Activated B cell treated with CpG ODN at 0.5 μM for 24 hours (primary cell): ENCODE results near the gene MSX1. TPM values are rescaled to one million over a fixed set of nuclear protein-coding genes. Genes with fewer than 3 reads are reported as not detected.

Source experiments
- ATAC-seq: fragments of 200-7000 bp; cut with Tn5 transposase; one replicate; pipeline ENCODE4 v1.10.0; 2021; ENCODE audit warnings: low read depth, mild to moderate bottlenecking, moderate library complexity
- CTCF ChIA-PET: fragments of 350-600 bp; sonication (Branson Sonifier 250); formaldehyde crosslinking; loops from one replicate; lab custom pipeline; 2021; ENCODE audit warnings: antibody characterized with exemption; lab: Charles Lee
- POLR2A ChIA-PET: fragments of 350-600 bp; sonication (Branson Sonifier 250); formaldehyde crosslinking; loops from one replicate; lab custom pipeline; 2021; ENCODE audit warnings: antibody characterized with exemption; lab: Charles Lee
- DNase-seq: peaks from one replicate; pipeline ENCODE4 v3.0.0; 2022
- H3K27ac Mint-ChIP-seq: one replicate; pipeline ENCODE4 v1.8.0; 2020; ENCODE audit warnings: mixed read lengths
- H3K27me3 Mint-ChIP-seq: one replicate; pipeline ENCODE4 v1.8.0; 2021; ENCODE audit warnings: mixed read lengths
- H3K36me3 Mint-ChIP-seq: one replicate; pipeline ENCODE4 v1.8.0; 2021; ENCODE audit warnings: low read depth, mixed read lengths
- H3K4me1 Mint-ChIP-seq: one replicate; pipeline ENCODE4 v1.8.0; 2021; ENCODE audit warnings: mixed read lengths
- H3K4me3 Mint-ChIP-seq: one replicate; pipeline ENCODE4 v1.8.0; 2020; ENCODE audit warnings: mild to moderate bottlenecking, mixed read lengths
- H3K9me3 Mint-ChIP-seq: one replicate; pipeline ENCODE4 v1.8.0; 2020; ENCODE audit warnings: mixed read lengths
- intact Hi-C: fragments of 100-400 bp; cut with micrococcal nuclease; formaldehyde crosslinking; loops from one replicate; pipeline ENCODE4 v1.15.1; 2024
- total RNA-seq: library from RNA; stranded (reverse); gene quantifications from 2 replicates; pipeline ENCODE4 v1.2.3, GENCODE V29; 2022
- TF ChIP-seq, protein P1 (sequence below): fragments of 200-600 bp; IDR thresholded peaks from one replicate; pipeline ENCODE4 v1.8.0; 2022; ENCODE audit warnings: antibody characterized with exemption, mild to moderate bottlenecking

MSX1 gene
- total RNA-seq, 1 donor from 2014 or later = not detected

DNA sequence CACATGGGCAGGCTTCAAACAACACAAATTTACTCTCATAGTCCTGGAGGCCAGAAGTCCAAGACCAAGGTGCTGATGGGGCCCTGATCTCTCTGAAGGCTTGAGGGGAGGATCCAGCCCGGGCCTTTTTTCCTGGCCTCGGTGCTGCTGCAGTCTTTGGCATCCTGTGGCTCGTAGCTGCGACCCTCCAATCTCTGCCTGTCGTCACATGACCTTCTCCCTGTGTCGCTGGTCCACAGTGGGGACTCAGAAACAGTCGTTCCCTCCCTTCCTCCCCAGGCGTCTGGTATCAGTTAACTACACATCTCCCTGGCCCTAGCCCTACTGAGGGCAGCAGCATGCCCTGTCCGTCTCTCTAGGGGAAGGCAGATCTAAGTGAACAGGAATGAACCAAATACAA, 19.1 kb upstream of the MSX1 start:
- TF ChIP-seq, protein P1, sequence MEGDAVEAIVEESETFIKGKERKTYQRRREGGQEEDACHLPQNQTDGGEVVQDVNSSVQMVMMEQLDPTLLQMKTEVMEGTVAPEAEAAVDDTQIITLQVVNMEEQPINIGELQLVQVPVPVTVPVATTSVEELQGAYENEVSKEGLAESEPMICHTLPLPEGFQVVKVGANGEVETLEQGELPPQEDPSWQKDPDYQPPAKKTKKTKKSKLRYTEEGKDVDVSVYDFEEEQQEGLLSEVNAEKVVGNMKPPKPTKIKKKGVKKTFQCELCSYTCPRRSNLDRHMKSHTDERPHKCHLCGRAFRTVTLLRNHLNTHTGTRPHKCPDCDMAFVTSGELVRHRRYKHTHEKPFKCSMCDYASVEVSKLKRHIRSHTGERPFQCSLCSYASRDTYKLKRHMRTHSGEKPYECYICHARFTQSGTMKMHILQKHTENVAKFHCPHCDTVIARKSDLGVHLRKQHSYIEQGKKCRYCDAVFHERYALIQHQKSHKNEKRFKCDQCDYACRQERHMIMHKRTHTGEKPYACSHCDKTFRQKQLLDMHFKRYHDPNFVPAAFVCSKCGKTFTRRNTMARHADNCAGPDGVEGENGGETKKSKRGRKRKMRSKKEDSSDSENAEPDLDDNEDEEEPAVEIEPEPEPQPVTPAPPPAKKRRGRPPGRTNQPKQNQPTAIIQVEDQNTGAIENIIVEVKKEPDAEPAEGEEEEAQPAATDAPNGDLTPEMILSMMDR = no peak
- H3K9me3 Mint-ChIP-seq = peaks cover under 1% of the 10 kb centered on the region
- ChIA-PET CTCF (no interaction called here), POLR2A (no interaction called here)
- no peaks in the 10 kb centered on the region for H3K4me1 Mint-ChIP-seq
- DNase-seq (no peak), ATAC-seq (no peak)
- no peak overlapping the region for H3K27ac Mint-ChIP-seq
- intact Hi-C loops = no loop called here
- H3K27me3 Mint-ChIP-seq = peaks cover 14% of the 10 kb centered on the region
- no peaks in the 10 kb centered on the region for H3K36me3 Mint-ChIP-seq
- H3K4me3 Mint-ChIP-seq = no peak overlapping the region

- no peaks in the 10 kb centered on the region for H3K9me3 Mint-ChIP-seq
- H3K4me1 Mint-ChIP-seq = no peaks in the 10 kb centered on the region
- TF ChIP-seq, protein P1 = no peak
- H3K4me3 Mint-ChIP-seq = no peak overlapping the region
- ATAC-seq = no peak
- H3K27ac Mint-ChIP-seq = no peak overlapping the region
- H3K36me3 Mint-ChIP-seq = no peaks in the 10 kb centered on the region
- POLR2A ChIA-PET = no interaction called here
- DNase-seq = no peak
- H3K27me3 Mint-ChIP-seq = peaks cover 16% of the 10 kb centered on the region
- intact Hi-C loops = no loop called here
- CTCF ChIA-PET = no interaction called here
These were observed 18.3 kb upstream of the MSX1 start for GRCh38 chr4:4841156-4841555.

GRCh38 chr4:4842476-4843441, 16.7 kb upstream of the MSX1 start:
- ChIA-PET CTCF (no interaction called here), POLR2A (no interaction called here)
- TF ChIP-seq, protein P1 = no peak
- Mint-ChIP-seq H3K4me3 (no peak overlapping the region), H3K4me1 (no peaks in the 10 kb centered on the region), H3K27ac (no peak overlapping the region), H3K27me3 (peaks cover 17% of the 10 kb centered on the region), H3K36me3 (no peaks in the 10 kb centered on the region), H3K9me3 (no peaks in the 10 kb centered on the region)
- DNase-seq (no peak), ATAC-seq (no peak)
- intact Hi-C loops = no loop called here

GRCh38 chr4:4843635-4844291, 15.7 kb upstream of the MSX1 start:
- DNase-seq = no peak
- no peak overlapping the region for H3K4me3 Mint-ChIP-seq
- ATAC-seq = no peak
- H3K27ac Mint-ChIP-seq = no peak overlapping the region
- TF ChIP-seq, protein P1 = no peak
- peaks cover 24% of the 10 kb centered on the region for H3K27me3 Mint-ChIP-seq
- intact Hi-C loops = no loop called here
- no peaks in the 10 kb centered on the region for H3K9me3 Mint-ChIP-seq
- H3K36me3 Mint-ChIP-seq = no peaks in the 10 kb centered on the region
- no peaks in the 10 kb centered on the region for H3K4me1 Mint-ChIP-seq
- ChIA-PET CTCF (no interaction called here), POLR2A (no interaction called here)

- Mint-ChIP-seq H3K27me3 (peaks cover 26% of the 10 kb centered on the region), H3K4me3 (no peak overlapping the region), H3K27ac (no peak overlapping the region), H3K36me3 (no peaks in the 10 kb centered on the region), H3K4me1 (no peaks in the 10 kb centered on the region), H3K9me3 (no peaks in the 10 kb centered on the region)
- TF ChIP-seq, protein P1 = no peak
- ATAC-seq (no peak), DNase-seq (no peak)
- ChIA-PET CTCF (no interaction called here), POLR2A (no interaction called here)
- intact Hi-C loops = no loop called here
These were observed 14.4 kb upstream of the MSX1 start for GRCh38 chr4:4845027-4845426.
